SK-N-SH (cell line): ENCODE measurements around the gene HMX3. TPM values are rescaled to one million over a fixed set of nuclear protein-coding genes. Genes with fewer than 3 reads are reported as not detected.

Experiments
- CTCF ChIA-PET: fragments of 300-600, 350-600 bp; formaldehyde crosslinking; extraction: SDS; loops from one replicate; lab custom pipeline; 2021; lab: Yijun Ruan, JAX
- POLR2A ChIA-PET: fragments of 350-600 bp; sonication (Branson Sonifier 250); formaldehyde crosslinking; extraction: SDS; loops from one replicate; lab custom pipeline; 2020; ENCODE audit warnings: antibody characterized with exemption, inconsistent platforms; lab: Yijun Ruan, JAX
- DNase-seq: peaks from one replicate; pipeline ENCODE4 v3.0.0; 2012
- H2AFZ ChIP-seq: fragments of 200-600 bp; sonication (generic); 2 replicates; pipeline ENCODE4 v1.8.1; 2016; ENCODE audit warnings: antibody characterized with exemption, mild to moderate bottlenecking, low read depth
- H3F3A ChIP-seq: fragments of 200-600 bp; sonication (generic); replicated peaks from 2 replicates; pipeline ENCODE3; 2016; ENCODE audit warnings: antibody characterized with exemption, mild to moderate bottlenecking; ENCODE audit not compliant: insufficient read depth
- H3K27ac ChIP-seq, 2 experiments: fragments of 200-500 bp in 1 of 2; fragments of 200-600 bp in 1 of 2; sonication (Bioruptor generic) in 1 of 2; sonication (generic), shearing (Covaris generic) in 1 of 2; 2 replicates each; pipeline versions ENCODE4 v1.5.1 to v1.6.1; 2014 to 2016; ENCODE audit warnings: low read depth in 2 of 2, inconsistent platforms in 1 of 2, low read length in 1 of 2, mild to moderate bottlenecking in 1 of 2, mixed read lengths in 1 of 2
- H3K27me3 ChIP-seq: fragments of 200-600 bp; sonication (generic), shearing (Covaris generic); 2 replicates; pipeline ENCODE4 v1.6.1; 2016; ENCODE audit warnings: mixed run types; ENCODE audit not compliant: insufficient read depth
- H3K36me3 ChIP-seq, 2 experiments: fragments of 200-500 bp in 1 of 2; fragments of 200-600 bp in 1 of 2; sonication (Bioruptor generic) in 1 of 2; sonication (generic) in 1 of 2; replicated peaks in 1 of 2; 2 replicates each; pipeline versions ENCODE3 to v1.5.1; 2014 to 2016; ENCODE audit warnings: low read length in 1 of 2, mild to moderate bottlenecking in 1 of 2; ENCODE audit not compliant: insufficient read depth in 2 of 2, control insufficient read depth in 1 of 2
- H3K4me1 ChIP-seq, 2 experiments: fragments of 200-500 bp in 1 of 2; fragments of 200-600 bp in 1 of 2; sonication (Bioruptor generic) in 1 of 2; sonication (generic), shearing (Covaris generic) in 1 of 2; 2 replicates each; pipeline versions ENCODE4 v1.5.1 to v1.6.1; 2014 to 2016; ENCODE audit warnings: low read depth in 1 of 2, low read length in 1 of 2, mixed run types in 1 of 2; ENCODE audit not compliant: insufficient read depth in 2 of 2, control insufficient read depth in 1 of 2
- H3K4me2 ChIP-seq: fragments of 200-600 bp; sonication (generic), shearing (Covaris generic); 2 replicates; pipeline ENCODE4 v1.6.1; 2017; ENCODE audit warnings: mixed run types
- H3K4me3 ChIP-seq, 2 experiments: fragments of 200-500 bp in 1 of 2; fragments of 200-600 bp in 1 of 2; sonication (Bioruptor generic) in 1 of 2; sonication (generic), shearing (Covaris generic) in 1 of 2; 2 replicates each; pipeline versions ENCODE4 v1.5.1 to v1.8.1; 2014 to 2016; ENCODE audit warnings: low read depth in 2 of 2, inconsistent platforms in 1 of 2, low read length in 1 of 2, mild to moderate bottlenecking in 1 of 2, mixed read lengths in 1 of 2, moderate library complexity in 1 of 2
- H3K79me2 ChIP-seq: fragments of 200-600 bp; sonication (generic); 2 replicates; pipeline ENCODE4 v1.8.1; 2017; ENCODE audit warnings: mild to moderate bottlenecking; ENCODE audit not compliant: insufficient read depth
- H3K9ac ChIP-seq: fragments of 200-600 bp; sonication (generic); 2 replicates; pipeline ENCODE4 v1.6.1; 2017; ENCODE audit warnings: mixed run types
- H3K9me2 ChIP-seq: fragments of 200-600 bp; sonication (generic); 2 replicates; pipeline ENCODE4 v1.6.1; 2017; ENCODE audit warnings: mixed run types
- H3K9me3 ChIP-seq: fragments of 200-600 bp; sonication (generic); 2 replicates; pipeline ENCODE4 v1.6.1; 2017; ENCODE audit warnings: mixed run types, mild to moderate bottlenecking, moderate library complexity
- H4K20me1 ChIP-seq: fragments of 200-600 bp; sonication (generic); 2 replicates; pipeline ENCODE4 v1.6.1; 2017; ENCODE audit warnings: mild to moderate bottlenecking, mixed run types; ENCODE audit not compliant: insufficient read depth
- CHD2 ChIP-seq: fragments of 150-350 bp; IDR thresholded peaks from 2 replicates; pipeline ENCODE4 v1.6.1; 2018; ENCODE audit warnings: low read length; ENCODE audit not compliant: partially characterized antibody
- EZH2phosphoT487 ChIP-seq: fragments of 200-600 bp; sonication (generic); IDR thresholded peaks from 2 replicates; pipeline ENCODE4 v1.6.1; 2017; ENCODE audit warnings: low read depth, mixed run types, mild to moderate bottlenecking, antibody characterized with exemption, moderate library complexity, borderline replicate concordance
- FOXM1 ChIP-seq: IDR thresholded peaks from 2 replicates; pipeline ENCODE4 v1.4.0; 2012; ENCODE audit warnings: low read depth, mild to moderate bottlenecking
- GABPA ChIP-seq: IDR thresholded peaks from 2 replicates; pipeline ENCODE4 v1.4.0; 2012; ENCODE audit warnings: low read depth, mild to moderate bottlenecking
- GATA2 ChIP-seq: sonication (generic); formaldehyde crosslinking; IDR thresholded peaks from 2 replicates; pipeline ENCODE4 v1.5.0; 2020; ENCODE audit warnings: mild to moderate bottlenecking, missing genetic modification reagents
- IRF3 ChIP-seq: fragments of 150-350 bp; IDR thresholded peaks from 2 replicates; pipeline ENCODE4 v1.6.1; 2016; ENCODE audit warnings: mild to moderate bottlenecking, low read depth, low read length
- MAX ChIP-seq: IDR thresholded peaks from 2 replicates; pipeline ENCODE4 v1.4.0; 2012; ENCODE audit warnings: low read depth
- MEF2A ChIP-seq: IDR thresholded peaks from 2 replicates; pipeline ENCODE4 v1.4.0; 2012; ENCODE audit warnings: low read depth, borderline replicate concordance
- MXI1 ChIP-seq: IDR thresholded peaks from 2 replicates; pipeline ENCODE4 v1.6.1; 2012; ENCODE audit warnings: mild to moderate bottlenecking, low read depth, low read length, improper control_type of control experiment
- NFIC ChIP-seq: IDR thresholded peaks from 2 replicates; pipeline ENCODE4 v1.4.0; 2012; ENCODE audit warnings: borderline replicate concordance
- NRF1 ChIP-seq: IDR thresholded peaks from 2 replicates; pipeline ENCODE4 v1.6.1; 2012; ENCODE audit warnings: low read depth, mild to moderate bottlenecking, low read length
- POLR2AphosphoS5 ChIP-seq: IDR thresholded peaks from 2 replicates; pipeline ENCODE4 v1.6.1; 2012; ENCODE audit warnings: low read depth, low read length
- RCOR1 ChIP-seq: fragments of 150-350 bp; IDR thresholded peaks from 2 replicates; pipeline ENCODE4 v1.6.1; 2017; ENCODE audit warnings: antibody characterized with exemption, low read length
- REST ChIP-seq: IDR thresholded peaks from 2 replicates; pipeline ENCODE4 v1.6.1; 2012; ENCODE audit warnings: mild to moderate bottlenecking, low read depth, low read length, moderate library complexity
- RFX5 ChIP-seq: IDR thresholded peaks from 2 replicates; pipeline ENCODE4 v1.6.1; 2012; ENCODE audit warnings: mild to moderate bottlenecking, improper control_type of control experiment, low read length
- RXRA ChIP-seq: IDR thresholded peaks from 2 replicates; pipeline ENCODE4 v1.4.0; 2012; ENCODE audit warnings: low read depth, mild to moderate bottlenecking, borderline replicate concordance
- SMC3 ChIP-seq: IDR thresholded peaks from 2 replicates; pipeline ENCODE4 v1.6.1; 2012; ENCODE audit warnings: low read depth, low read length, improper control_type of control experiment
- USF1 ChIP-seq: IDR thresholded peaks from 2 replicates; pipeline ENCODE4 v1.4.0; 2012; ENCODE audit warnings: low read depth, borderline replicate concordance
- WGBS: methylation state at CpG from one replicate; pipeline ENCODE4 v1.1.6; 2017; ENCODE audit warnings: low lambda C conversion rate; 5-methylcytosine and 5-hydroxymethylcytosine counted together
- polyA plus RNA-seq, 3 experiments: library from polyadenylated mRNA; depleted of rRNA; stranded (reverse); fragments of >200 nt; gene quantifications; 2 replicates each; pipeline ENCODE4 v1.2.3, GENCODE V29; 2012

Gene HMX3
- polyA plus RNA-seq, 1 of the 3 experiments (the other 2 are of a cell fraction): not detected

GRCh38 chr10:123154092-123154710 lies 18.4 kb downstream of the HMX3 start, which contains the start of gene BUB3 (continued):
- TF ChIP-seq NRF1 (no peak), GATA2 (CRISPR knock-in tag) (no peak), MXI1 (no peak), NFIC (no peak), EZH2phosphoT487 (no peak), SMC3 (no peak), REST (no peak; the same call in 1 of the 2 replicates)

DNA sequence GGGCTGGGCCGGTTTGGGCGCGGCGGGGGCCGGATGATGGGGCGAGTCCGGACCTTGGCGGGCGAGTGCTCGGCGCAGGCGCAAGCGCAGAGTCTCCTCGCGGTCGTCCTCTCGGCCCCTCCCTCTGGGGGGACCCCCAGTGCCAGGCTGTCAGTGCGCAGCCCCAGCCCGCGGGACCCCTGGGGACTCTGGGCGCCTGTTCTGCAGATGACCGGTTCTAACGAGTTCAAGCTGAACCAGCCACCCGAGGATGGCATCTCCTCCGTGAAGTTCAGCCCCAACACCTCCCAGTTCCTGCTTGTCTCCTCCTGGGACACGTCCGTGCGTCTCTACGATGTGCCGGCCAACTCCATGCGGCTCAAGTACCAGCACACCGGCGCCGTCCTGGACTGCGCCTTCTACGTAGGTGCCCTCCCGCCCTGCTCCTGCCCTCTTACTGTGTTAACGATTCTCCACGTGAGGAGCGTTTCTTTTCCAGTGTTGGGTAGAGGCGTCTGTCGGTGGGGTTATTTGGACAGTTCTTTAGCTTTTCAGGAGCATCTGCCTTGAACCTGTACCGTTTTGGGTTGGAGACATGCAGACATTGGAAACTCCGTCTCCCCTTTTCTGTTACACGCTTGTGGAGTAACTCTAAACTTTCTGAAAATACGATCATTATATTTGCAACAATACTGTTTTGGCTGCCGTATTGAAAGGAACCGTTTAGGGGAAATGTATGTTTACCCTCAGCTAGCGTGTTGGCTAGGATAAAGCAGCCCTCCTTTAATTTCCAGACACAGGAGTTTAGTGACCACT lies 19.1 kb downstream of the HMX3 start:
- 4% methylated on average over 22 of the region's 49 CpGs for WGBS

More for the DNA sequence above, 19.1 kb downstream of the HMX3 start:
- Histone ChIP-seq H3K9me3 (no peaks in the 10 kb centered on the region), H3K79me2 (peaks cover 55% of the 10 kb centered on the region), H3K4me3 (peak overlapping the region; percentile 85 to 90), H4K20me1 (peaks cover 50% of the 10 kb centered on the region), H3K36me3 (peaks cover 41 to 44% of the 10 kb centered on the region in 2 experiments), H2AFZ (peak overlapping the region; percentile 90), H3K27me3 (peaks cover 28% of the 10 kb centered on the region), H3K27ac (peak overlapping the region; percentile 81 to 89), H3K4me1 (peaks cover 24 to 29% of the 10 kb centered on the region in 2 experiments; a peak in 3 of 4 replicates), H3K9ac (peak overlapping the region; percentile 93), H3K9me2 (no peaks in the 10 kb centered on the region), H3K4me2 (peak overlapping the region; percentile 80), H3F3A (peaks cover 15% of the 10 kb centered on the region)
- TF ChIP-seq USF1 (no peak), IRF3 (no peak), POLR2AphosphoS5 (no peak), RCOR1 (no peak), CHD2 (no peak), NFIC (no peak), SMC3 (no peak), FOXM1 (no peak), MEF2A (no peak), GABPA (no peak), RFX5 (no peak), NRF1 (peak; percentile 80), MAX (no peak), MXI1 (peak; percentile 91), RXRA (no peak)
- ChIA-PET CTCF (interaction anchor here (2.0 kb wide), 1 partner anchor 226 kb away, joined by 5 read pairs; no protein-coding TSS in a partner anchor), POLR2A (no interaction called here)
- DNase-seq: peak; percentile 84
